Spleen (tissue), 11 donors: ENCODE results near the gene ADAMTS19. TPM values are rescaled to one million over a fixed set of nuclear protein-coding genes. Genes with fewer than 3 reads are reported as not detected.

Experiments
- DNase-seq: peaks from one replicate; pipeline ENCODE4 v3.0.0-alpha.2; 2020
- H3K27ac ChIP-seq, 8 donors: fragments of 200-600 bp; sonication (generic) in 7 of 8; 1 replicate in 4 of 8; 2 replicates in 4 of 8; pipeline versions ENCODE4 v1.5.0 to v1.8.0; 2016 to 2021; ENCODE audit warnings: inconsistent platforms in 4 of 8, mild to moderate bottlenecking in 4 of 8, moderate library complexity in 1 of 8
- H3K27me3 ChIP-seq, 7 donors: fragments of 200-600 bp; sonication (generic) in 6 of 7; replicated peaks in 1 of 7; 1 replicate in 4 of 7; 2 replicates in 3 of 7; pipeline versions ENCODE4 v1.5.0 to v1.8.0; 2016 to 2021; ENCODE audit warnings: inconsistent platforms in 3 of 7, mild to moderate bottlenecking in 1 of 7
- H3K36me3 ChIP-seq, 6 donors: fragments of 200-600 bp; sonication (generic) in 5 of 6; 1 replicate in 4 of 6; 2 replicates in 2 of 6; pipeline versions ENCODE4 v1.5.0 to v1.8.0; 2016 to 2021; ENCODE audit warnings: inconsistent platforms in 2 of 6
- H3K4me1 ChIP-seq, 6 donors: fragments of 200-600 bp; sonication (generic) in 5 of 6; 1 replicate in 3 of 6; 2 replicates in 3 of 6; pipeline versions ENCODE4 v1.5.0 to v1.8.0; 2016 to 2021; ENCODE audit warnings: inconsistent platforms in 3 of 6
- H3K4me3 ChIP-seq, 8 donors: fragments of 200-600 bp; sonication (generic) in 7 of 8; 1 replicate in 4 of 8; 2 replicates in 4 of 8; pipeline versions ENCODE4 v1.5.0 to v1.8.0; 2016 to 2021; ENCODE audit warnings: inconsistent platforms in 4 of 8, mild to moderate bottlenecking in 4 of 8, moderate library complexity in 2 of 8
- H3K9me3 ChIP-seq, 8 donors: fragments of 200-600 bp; sonication (generic) in 7 of 8; 1 replicate in 4 of 8; 2 replicates in 4 of 8; pipeline versions ENCODE4 v1.5.0 to v1.8.0; 2016 to 2021; ENCODE audit warnings: inconsistent platforms in 4 of 8
- CTCF ChIP-seq, 11 experiments: fragments of 200-600 bp in 7 of 11; fragments of 450-650 bp in 4 of 11; sonication (generic) in 4 of 11; IDR thresholded peaks in 8 of 11; conservative IDR thresholded peaks in 3 of 11; 1 replicate in 7 of 11; 2 replicates in 4 of 11; pipeline versions ENCODE4 v1.4.0 to v1.8.0; 2016 to 2021; ENCODE audit warnings: antibody characterized with exemption in 11 of 11, inconsistent platforms in 4 of 11, mild to moderate bottlenecking in 1 of 11
- POLR2A ChIP-seq, 3 donors: fragments of 450-650 bp; IDR thresholded peaks; one replicate each; pipeline ENCODE4 v1.5.1; 2017; ENCODE audit warnings: antibody characterized with exemption in 3 of 3, mild to moderate bottlenecking in 1 of 3
- POLR2AphosphoS5 ChIP-seq, 3 donors: sonication (generic); formaldehyde crosslinking; IDR thresholded peaks; one replicate each; pipeline ENCODE4 v1.5.1; 2017; ENCODE audit warnings: antibody characterized with exemption in 3 of 3
- WGBS, 5 donors: extraction: QIAGEN DNeasy Blood & Tissue Kit in 3 of 5; methylation state at CpG; one replicate each; pipeline versions ENCODE4 v1.1.5 to v1.1.7; 2013 to 2018; 5-methylcytosine and 5-hydroxymethylcytosine counted together
- intact Hi-C: fragments of 100-400 bp; cut with DNase I; formaldehyde crosslinking; loops from one replicate; pipeline ENCODE4 v1.15.0; 2023; ENCODE audit warnings: low total_unique reads
- polyA plus RNA-seq, 3 donors: library from polyadenylated mRNA; stranded (reverse); fragments of 200-250 nt; gene quantifications; one replicate each; pipeline ENCODE4 v1.2.1, GENCODE V29; 2013
- total RNA-seq, 7 donors: library from RNA; depleted of rRNA in 3 of 7; stranded (reverse); fragments of >200 nt in 3 of 7; fragmentation: NEBNext Ultra II Directional in 4 of 7; extraction: Animal tissue kit (Norgen Biotek cat#: 25700) in 4 of 7; gene quantifications; one replicate each; pipeline versions ENCODE4 v1.1.0 to v1.2.1, GENCODE V29; 2016 to 2021
- donor health status: healthy with polysubstance abuse.
- donor health status: DM: no; HTN: no; CAD: no; lungs with moderate emphysema.
- donor health status: DM: no; HTN: no; CAD: no.
- donor health status: Bipolar disorder and iron deficiency.
- donor health status: healthy.
- donor health status: DM: no; HTN: no; CAD: no.
- donor health status: DM: yes; HTN: yes; CAD: no.

ADAMTS19 gene
- total and polyA plus RNA-seq, 10 donors = 0.02 TPM; not detected in 9

- H3K27me3 ChIP-seq = no peaks in the 10 kb centered on the region
- intact Hi-C loops = no loop called here
- WGBS, 5 donors = 67 to 83% (median 77%) methylated on average over 1 of the region's 1 CpG
- H3K36me3 ChIP-seq = no peaks in the 10 kb centered on the region
- no peak overlapping the region for H3K27ac ChIP-seq
- TF ChIP-seq POLR2AphosphoS5 (IDR thresholded peaks at IDR 0.05) (no peak), POLR2A (IDR thresholded peaks at IDR 0.05) (no peak), CTCF (IDR thresholded peaks at IDR 0.05 in 8 of 11, conservative IDR thresholded peaks at IDR 0.05 in 3 of 11) (no peak)
- H3K4me3 ChIP-seq = no peak overlapping the region
- H3K9me3 ChIP-seq = no peaks in the 10 kb centered on the region
- H3K4me1 ChIP-seq = no peaks in the 10 kb centered on the region
- DNase-seq = no peak
Measured at GRCh38 chr5:129691220-129691619, 231.1 kb downstream of the ADAMTS19 start.

- DNase-seq = no peak
- Histone ChIP-seq H3K4me3 (no peak overlapping the region), H3K36me3 (no peaks in the 10 kb centered on the region), H3K27me3 (no peaks in the 10 kb centered on the region), H3K27ac (no peak overlapping the region), H3K9me3 (no peaks in the 10 kb centered on the region), H3K4me1 (no peaks in the 10 kb centered on the region)
- intact Hi-C loops = no loop called here
- TF ChIP-seq CTCF (IDR thresholded peaks at IDR 0.05 in 8 of 11, conservative IDR thresholded peaks at IDR 0.05 in 3 of 11) (no peak), POLR2A (IDR thresholded peaks at IDR 0.05) (no peak), POLR2AphosphoS5 (IDR thresholded peaks at IDR 0.05) (no peak)
Measured at GRCh38 chr5:129696636-129697035, 236.5 kb downstream of the ADAMTS19 start.

GRCh38 chr5:129698661-129699060 lies 238.6 kb downstream of the ADAMTS19 start:
- TF ChIP-seq POLR2A (IDR thresholded peaks at IDR 0.05) (no peak), CTCF (IDR thresholded peaks at IDR 0.05 in 8 of 11, conservative IDR thresholded peaks at IDR 0.05 in 3 of 11) (no peak), POLR2AphosphoS5 (IDR thresholded peaks at IDR 0.05) (no peak)
- Histone ChIP-seq H3K27ac (no peak overlapping the region), H3K4me3 (no peak overlapping the region), H3K4me1 (no peaks in the 10 kb centered on the region), H3K36me3 (no peaks in the 10 kb centered on the region), H3K27me3 (no peaks in the 10 kb centered on the region), H3K9me3 (no peaks in the 10 kb centered on the region)
- intact Hi-C loops = no loop called here
- no peak for DNase-seq

GRCh38 chr5:129716235-129716634 lies 256.1 kb downstream of the ADAMTS19 start:
- no peak overlapping the region for H3K27ac ChIP-seq
- H3K9me3 ChIP-seq = no peaks in the 10 kb centered on the region
- no peak overlapping the region for H3K4me3 ChIP-seq
- H3K36me3 ChIP-seq = no peaks in the 10 kb centered on the region
- no peaks in the 10 kb centered on the region for H3K27me3 ChIP-seq
- intact Hi-C loops = no loop called here
- TF ChIP-seq POLR2AphosphoS5 (IDR thresholded peaks at IDR 0.05) (no peak), POLR2A (IDR thresholded peaks at IDR 0.05) (no peak), CTCF (IDR thresholded peaks at IDR 0.05 in 8 of 11, conservative IDR thresholded peaks at IDR 0.05 in 3 of 11) (no peak)
- DNase-seq = no peak
- H3K4me1 ChIP-seq = no peaks in the 10 kb centered on the region
- WGBS, 5 donors = 46 to 75% (median 61%) methylated on average over 1 of the region's 1 CpG
